Measurements from ENCODE around the gene WWOX. TPM values are rescaled to one million over a fixed set of nuclear protein-coding genes. Genes with fewer than 3 reads are reported as not detected.

The WWOX gene
- total and polyA plus RNA-seq, 2 donors, result 15.3 to 28.4 TPM

DNA sequence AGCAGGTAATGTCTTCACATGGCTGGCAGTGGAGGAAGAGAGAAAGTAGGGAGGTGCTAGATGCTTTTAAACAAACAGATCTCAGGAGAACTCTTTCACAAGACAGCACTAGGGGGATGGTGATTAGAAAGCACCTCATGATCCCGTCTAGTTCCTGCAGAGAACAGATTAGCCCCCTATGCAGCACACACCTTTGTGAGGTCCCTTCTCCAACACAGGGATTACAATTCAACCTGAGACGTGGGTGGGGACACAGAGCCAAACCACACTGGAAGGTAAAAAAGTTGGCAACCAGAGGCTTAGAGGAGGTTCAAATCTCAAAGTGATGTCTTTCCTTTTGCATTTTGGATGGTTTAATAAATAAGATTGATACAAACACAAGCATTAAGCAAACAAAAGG is 394.7 kb downstream of the WWOX start:
- no peak overlapping the region for H3K27ac ChIP-seq (ENCODE audit: low read depth)
- 94% methylated on average over 2 of the region's 2 CpGs for WGBS
- DNase-seq (ENCODE audit: extremely low spot score), result no peak

DNA sequence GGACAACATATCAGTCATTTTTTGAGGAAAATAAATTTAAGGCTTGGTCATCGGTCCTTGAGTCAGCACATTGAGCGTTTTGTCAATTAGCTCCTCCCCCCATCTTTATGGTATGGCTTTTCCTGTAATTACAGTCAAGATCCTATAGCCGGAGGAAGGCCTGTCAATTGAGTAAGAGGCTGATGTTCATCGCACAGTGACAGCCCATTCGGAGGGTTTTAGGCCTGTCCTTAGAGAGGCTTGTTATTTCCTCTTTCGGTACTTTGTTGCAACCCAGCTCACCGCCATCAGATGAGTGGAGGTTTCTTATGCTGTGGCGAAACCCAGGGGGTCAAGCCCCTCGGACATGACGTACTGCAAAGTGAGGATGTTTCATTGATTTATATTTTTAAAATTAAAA is 395.2 kb downstream of the WWOX start:
- WGBS, result 94% methylated on average over 10 of the region's 10 CpGs
- Histone ChIP-seq H3K36me3 (ENCODE audit: insufficient read depth) (no peaks in the 10 kb centered on the region), H3K27ac (ENCODE audit: low read depth) (no peak overlapping the region), H3K4me1 (ENCODE audit: insufficient read depth) (no peaks in the 10 kb centered on the region), H3K4me3 (ENCODE audit: low read depth, low read length) (no peak overlapping the region)
- no peak for DNase-seq (ENCODE audit: extremely low spot score)

More for the DNA sequence above, 394.7 kb downstream of the WWOX start:
- Histone ChIP-seq H3K36me3 (ENCODE audit: insufficient read depth) (no peaks in the 10 kb centered on the region), H3K4me1 (ENCODE audit: insufficient read depth) (no peaks in the 10 kb centered on the region), H3K4me3 (ENCODE audit: low read depth, low read length) (no peak overlapping the region)

DNA sequence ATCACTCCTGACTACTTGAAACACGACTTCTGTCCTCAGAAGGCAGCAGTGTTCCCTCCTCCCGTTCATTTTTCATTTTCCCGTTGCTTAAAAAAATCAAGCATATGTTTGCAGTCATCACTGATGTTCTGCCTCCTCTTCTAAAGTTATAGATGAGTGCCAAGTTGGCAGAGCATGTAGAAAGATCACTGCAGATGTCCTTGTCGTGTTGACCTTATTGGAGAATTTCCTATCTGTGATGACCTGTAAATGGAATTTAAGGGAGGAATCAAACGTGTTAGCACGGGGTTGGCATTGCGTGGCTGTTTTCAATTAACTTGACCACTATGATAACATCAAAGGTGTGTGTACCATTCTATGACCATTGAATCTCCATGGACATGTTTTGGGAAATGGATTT is 396.7 kb downstream of the WWOX start:
- Histone ChIP-seq H3K4me3 (ENCODE audit: low read depth, low read length) (no peak overlapping the region), H3K27ac (ENCODE audit: low read depth) (no peak overlapping the region), H3K36me3 (ENCODE audit: insufficient read depth) (no peaks in the 10 kb centered on the region), H3K4me1 (ENCODE audit: insufficient read depth) (no peaks in the 10 kb centered on the region)
- 93% methylated on average over 7 of the region's 7 CpGs for WGBS
- DNase-seq (ENCODE audit: extremely low spot score), result no peak

DNA sequence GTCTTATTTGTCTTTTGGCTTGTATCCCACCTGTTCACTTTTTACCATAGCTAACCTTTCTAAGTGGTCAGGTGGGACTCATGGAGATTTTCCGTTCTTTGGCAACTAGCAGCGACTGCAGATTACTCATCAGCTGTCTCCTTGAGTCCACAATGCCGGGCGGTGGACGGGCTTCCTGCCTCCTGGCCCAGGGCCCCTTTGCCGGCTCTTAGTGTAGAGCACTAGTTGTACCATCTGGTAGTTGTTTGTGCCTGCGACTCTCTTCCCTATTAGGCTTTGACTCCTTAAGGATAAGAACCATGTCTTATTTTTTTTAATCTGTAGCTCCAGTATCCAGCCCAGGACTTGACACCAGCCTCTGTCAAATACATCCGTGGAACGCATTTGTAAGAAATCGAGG is 399.9 kb downstream of the WWOX start:
- no peak for DNase-seq (ENCODE audit: extremely low spot score)
- Histone ChIP-seq H3K27ac (ENCODE audit: low read depth) (no peak overlapping the region), H3K4me1 (ENCODE audit: insufficient read depth) (no peaks in the 10 kb centered on the region), H3K4me3 (ENCODE audit: low read depth, low read length) (no peak overlapping the region), H3K36me3 (ENCODE audit: insufficient read depth) (no peaks in the 10 kb centered on the region)
- 94% methylated on average over 10 of the region's 10 CpGs for WGBS

DNA sequence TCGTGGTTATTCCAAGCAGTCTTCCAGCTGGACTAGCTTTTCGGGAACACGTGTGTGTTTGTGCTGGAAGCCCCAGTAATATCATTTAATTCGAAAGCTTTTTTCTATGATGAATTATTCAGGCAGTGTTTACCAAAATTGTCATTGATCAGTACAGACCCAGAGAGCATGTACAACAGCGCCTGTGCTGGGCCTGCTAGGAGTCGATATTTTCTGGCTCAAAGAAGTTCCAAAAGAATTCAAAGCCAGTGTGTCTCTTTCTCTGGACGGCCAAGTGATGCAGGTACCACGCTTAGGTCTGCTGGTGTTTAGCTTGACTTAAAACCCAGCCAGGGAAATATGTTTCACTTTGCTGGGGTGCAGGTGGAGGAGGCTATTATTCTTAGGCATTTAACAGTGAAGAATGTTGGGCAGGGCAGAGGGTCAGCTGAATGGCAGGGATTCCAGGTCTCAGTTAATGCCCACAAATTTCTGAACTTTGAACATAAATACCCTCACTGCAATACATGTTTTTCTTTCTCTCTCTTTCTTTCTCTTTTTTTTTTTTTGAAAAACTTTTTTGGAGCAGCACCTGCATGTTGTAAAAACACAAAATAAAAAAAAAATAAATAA is 401.3 kb downstream of the WWOX start:
- Histone ChIP-seq H3K36me3 (ENCODE audit: insufficient read depth) (no peaks in the 10 kb centered on the region), H3K4me1 (ENCODE audit: insufficient read depth) (no peaks in the 10 kb centered on the region), H3K4me3 (ENCODE audit: low read depth, low read length) (no peak overlapping the region), H3K27ac (ENCODE audit: low read depth) (no peak overlapping the region)
- no peak for DNase-seq (ENCODE audit: extremely low spot score)
- 94% methylated on average over 8 of the region's 8 CpGs for WGBS

DNA sequence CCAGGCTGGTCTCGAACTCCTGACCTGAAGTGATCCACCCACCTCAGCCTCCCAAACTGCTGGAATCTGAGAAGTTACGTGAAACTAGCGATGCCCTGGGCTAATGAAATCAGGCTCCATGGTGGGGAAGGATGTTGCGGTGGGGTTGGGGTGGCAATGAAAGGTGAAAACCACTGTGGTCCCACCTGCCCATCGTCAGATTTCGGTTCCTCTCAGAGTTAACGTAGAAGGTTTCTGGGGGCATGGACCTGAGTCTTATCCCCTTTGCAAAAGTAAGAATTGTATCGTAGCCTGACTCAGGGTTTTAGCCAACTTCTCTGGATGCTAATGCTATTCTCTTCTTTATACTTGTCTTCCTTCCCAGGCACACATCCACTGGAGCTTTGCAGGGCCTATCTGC is 402.3 kb downstream of the WWOX start:
- Histone ChIP-seq H3K4me3 (ENCODE audit: low read depth, low read length) (no peak overlapping the region), H3K4me1 (ENCODE audit: insufficient read depth) (no peaks in the 10 kb centered on the region), H3K27ac (ENCODE audit: low read depth) (no peak overlapping the region), H3K36me3 (ENCODE audit: insufficient read depth) (no peaks in the 10 kb centered on the region)
- 97% methylated on average over 8 of the region's 8 CpGs for WGBS
- DNase-seq (ENCODE audit: extremely low spot score), result no peak

DNA sequence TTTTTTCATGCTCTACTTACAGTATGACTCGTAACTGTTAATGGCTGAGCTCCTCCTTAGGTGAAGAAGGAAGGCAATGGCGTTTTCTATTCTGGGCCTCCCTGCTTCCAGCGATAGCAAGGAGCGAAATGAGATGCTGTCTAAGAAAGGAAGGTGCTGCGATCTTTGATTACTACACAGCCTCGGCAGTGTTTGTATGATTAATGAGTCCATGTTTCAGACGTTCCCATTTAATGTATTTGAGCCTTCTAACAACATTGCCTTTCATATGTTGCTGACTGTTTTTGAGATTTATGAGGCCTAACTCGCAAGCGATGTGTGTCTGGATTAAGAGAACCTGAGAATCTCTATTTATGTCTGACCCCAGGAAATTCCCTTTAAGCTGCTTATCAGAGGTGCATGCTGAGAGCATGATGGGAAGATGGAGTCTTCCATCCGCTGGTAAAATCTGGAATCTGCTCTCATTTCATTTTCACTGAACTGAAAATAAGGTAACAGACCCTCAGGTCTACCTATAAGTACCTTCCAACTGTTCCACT is 403.4 kb downstream of the WWOX start:
- no peak for DNase-seq (ENCODE audit: extremely low spot score)
- Histone ChIP-seq H3K27ac (ENCODE audit: low read depth) (no peak overlapping the region), H3K36me3 (ENCODE audit: insufficient read depth) (no peaks in the 10 kb centered on the region), H3K4me1 (ENCODE audit: insufficient read depth) (no peaks in the 10 kb centered on the region), H3K4me3 (ENCODE audit: low read depth, low read length) (no peak overlapping the region)
- 69% methylated on average over 10 of the region's 10 CpGs for WGBS

DNA sequence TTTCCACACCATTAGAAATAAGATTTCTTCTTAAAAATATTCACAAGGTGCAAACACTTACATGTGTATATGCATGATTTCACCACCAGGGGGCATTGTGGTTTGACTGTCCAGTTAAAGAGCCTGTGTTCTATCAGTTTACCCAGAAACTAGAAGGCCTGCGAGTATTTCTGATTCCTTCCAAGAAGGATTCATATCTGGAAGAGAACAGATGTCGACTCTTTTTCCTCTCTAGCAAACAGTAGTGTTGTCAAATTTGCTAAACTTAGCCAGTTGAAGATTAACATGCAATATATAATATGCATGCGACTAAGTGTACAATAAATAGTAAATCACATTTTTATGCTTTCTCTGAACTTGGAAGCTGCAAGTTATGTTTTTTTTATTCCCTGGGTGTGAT is 404.1 kb downstream of the WWOX start:
- Histone ChIP-seq H3K4me1 (ENCODE audit: insufficient read depth) (no peaks in the 10 kb centered on the region), H3K4me3 (ENCODE audit: low read depth, low read length) (no peak overlapping the region), H3K27ac (ENCODE audit: low read depth) (no peak overlapping the region), H3K36me3 (ENCODE audit: insufficient read depth) (no peaks in the 10 kb centered on the region)
- DNase-seq (ENCODE audit: extremely low spot score), result peak; percentile 59
- 22% methylated on average over 3 of the region's 3 CpGs for WGBS

DNA sequence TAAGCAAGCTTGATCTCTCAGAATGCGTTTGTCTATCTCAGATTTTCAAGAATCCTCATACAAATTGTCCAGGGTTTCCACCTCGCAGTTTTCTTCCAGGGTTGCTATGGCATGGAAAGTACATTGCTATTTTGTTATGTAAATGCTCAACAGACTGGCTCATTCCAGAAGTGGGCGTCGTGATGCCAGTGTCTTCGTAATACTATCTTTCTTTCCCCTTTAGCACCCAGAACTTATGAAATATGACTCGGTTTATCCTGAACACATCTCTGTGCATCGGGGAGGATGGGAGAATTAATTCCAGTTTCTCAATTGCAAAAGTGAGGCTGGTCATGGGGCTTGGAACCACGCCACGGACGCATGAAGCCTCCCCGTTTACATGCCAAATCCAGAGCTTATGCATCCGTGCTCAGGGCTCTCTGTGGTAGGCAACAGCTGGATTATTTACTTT is 405.0 kb downstream of the WWOX start:
- WGBS, result 37% methylated on average over 12 of the region's 12 CpGs
- DNase-seq (ENCODE audit: extremely low spot score), result peak; percentile 5
- no peak overlapping the region for H3K4me3 ChIP-seq (ENCODE audit: low read depth, low read length)
- no peak overlapping the region for H3K27ac ChIP-seq (ENCODE audit: low read depth)
- H3K36me3 ChIP-seq (ENCODE audit: insufficient read depth), result no peaks in the 10 kb centered on the region
- no peaks in the 10 kb centered on the region for H3K4me1 ChIP-seq (ENCODE audit: insufficient read depth)

DNA sequence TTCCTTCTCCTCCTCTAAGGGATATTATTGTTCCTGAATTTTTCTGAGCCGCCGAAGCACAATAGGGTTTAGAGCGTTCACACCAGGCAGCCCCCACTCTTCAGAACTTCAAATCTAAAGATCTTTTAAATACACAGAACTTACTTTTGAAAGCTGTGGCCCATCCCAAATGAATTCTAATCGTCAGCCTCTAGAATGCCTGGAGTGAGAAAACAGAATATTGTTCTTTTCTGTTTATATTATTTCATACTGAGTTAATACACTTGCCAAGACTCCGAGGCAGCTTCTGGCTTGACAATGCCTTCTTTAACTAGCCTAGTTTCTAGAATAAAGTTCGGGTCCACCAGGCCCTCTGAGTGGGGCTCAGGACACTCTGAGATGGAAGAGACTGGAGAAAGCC is 405.6 kb downstream of the WWOX start:
- no peak for DNase-seq (ENCODE audit: extremely low spot score)
- whole genome bisulfite sequencing, result 32% methylated on average over 6 of the region's 6 CpGs
- no peaks in the 10 kb centered on the region for H3K36me3 ChIP-seq (ENCODE audit: insufficient read depth)
- no peaks in the 10 kb centered on the region for H3K4me1 ChIP-seq (ENCODE audit: insufficient read depth)
- H3K27ac ChIP-seq (ENCODE audit: low read depth), result peak overlapping the region; percentile 40
- H3K4me3 ChIP-seq (ENCODE audit: low read depth, low read length), result no peak overlapping the region

DNA sequence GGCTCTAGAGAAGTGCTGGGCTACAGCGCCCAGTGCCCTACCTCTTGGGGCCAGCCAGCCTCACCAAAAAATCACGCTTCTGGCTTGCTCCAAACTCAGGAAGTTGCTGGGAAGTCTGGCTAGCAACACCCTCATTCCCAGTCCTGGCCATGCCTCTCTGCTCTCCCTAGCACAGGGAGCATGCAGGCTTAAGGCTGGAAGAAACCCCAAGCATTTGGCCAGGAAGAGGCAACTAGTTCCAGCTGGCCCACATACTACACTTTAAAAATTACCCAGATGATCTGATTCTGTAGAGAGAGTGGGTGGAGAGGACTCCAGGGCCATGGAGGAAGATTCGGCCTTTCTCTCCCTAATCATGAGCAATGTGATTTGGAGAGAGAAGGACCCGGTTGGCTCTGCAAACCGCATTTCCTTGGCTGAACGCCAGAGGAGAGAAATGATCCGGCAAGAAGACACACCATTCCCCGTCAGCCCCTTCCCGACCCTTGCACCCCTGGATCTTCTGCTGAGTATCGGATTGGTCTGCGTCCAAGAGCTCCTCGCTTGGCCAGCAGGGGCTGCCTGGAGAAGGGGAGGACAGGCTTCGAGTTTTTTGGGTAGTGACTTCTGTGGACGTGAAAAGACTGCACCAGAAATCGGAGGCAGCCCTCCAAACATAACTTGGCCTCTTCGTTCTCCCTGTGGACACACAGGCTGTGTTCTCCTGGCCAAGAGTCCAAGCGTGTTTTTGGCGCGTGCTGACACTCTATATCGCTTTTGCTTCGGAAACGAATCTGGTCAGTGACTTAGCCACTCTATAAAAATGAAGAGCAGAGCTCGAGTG is 406.3 kb downstream of the WWOX start:
- Histone ChIP-seq H3K4me1 (ENCODE audit: insufficient read depth) (no peaks in the 10 kb centered on the region), H3K36me3 (ENCODE audit: insufficient read depth) (no peaks in the 10 kb centered on the region), H3K4me3 (ENCODE audit: low read depth, low read length) (peak overlapping the region; percentile 16), H3K27ac (ENCODE audit: low read depth) (no peak overlapping the region)
- DNase-seq (ENCODE audit: extremely low spot score), result peak; percentile 80
- 26% methylated on average over 23 of the region's 23 CpGs for WGBS

DNA sequence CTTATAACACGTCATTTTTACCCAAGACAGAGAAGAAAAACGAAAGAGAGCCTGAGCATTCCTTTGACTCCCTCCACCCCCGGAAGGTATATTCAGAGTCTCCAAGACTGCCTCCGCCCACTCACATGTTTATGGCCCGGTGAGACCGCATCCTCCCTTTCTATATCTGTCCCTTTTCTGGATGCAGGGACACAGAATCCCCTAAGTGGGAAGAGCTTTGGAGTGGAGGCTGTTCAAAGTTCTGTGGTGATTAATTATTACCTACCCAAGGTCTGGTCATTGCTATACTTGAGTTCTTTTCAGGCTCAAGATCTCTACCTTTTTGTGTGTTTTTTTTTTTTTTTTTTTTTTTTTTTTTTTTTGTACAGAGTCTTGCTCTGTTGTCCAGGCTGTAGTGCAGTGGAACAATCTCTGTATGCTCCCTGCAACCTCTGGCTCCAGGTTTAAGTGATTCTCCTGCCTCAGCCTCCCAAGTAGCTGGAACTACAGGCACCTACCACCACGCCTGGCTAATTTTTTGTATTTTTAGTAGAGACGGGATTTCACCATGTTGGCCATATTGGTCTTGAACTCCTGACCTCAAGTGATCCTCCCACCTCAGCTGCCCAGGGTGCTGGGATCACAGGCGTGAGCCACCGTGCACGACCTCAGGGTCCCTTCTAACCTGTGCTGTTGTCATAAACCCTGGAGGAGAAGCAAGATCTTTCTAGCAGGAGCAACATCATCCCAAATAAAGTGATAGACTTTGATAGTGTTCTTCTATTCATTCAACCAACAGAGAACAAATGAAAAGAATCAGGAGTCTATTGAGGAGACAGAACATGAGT is 407.1 kb downstream of the WWOX start:
- Histone ChIP-seq H3K4me3 (ENCODE audit: low read depth, low read length) (peak overlapping the region; percentile 16), H3K4me1 (ENCODE audit: insufficient read depth) (no peaks in the 10 kb centered on the region), H3K36me3 (ENCODE audit: insufficient read depth) (no peaks in the 10 kb centered on the region), H3K27ac (ENCODE audit: low read depth) (no peak overlapping the region)
- 60% methylated on average over 11 of the region's 11 CpGs for WGBS
- no peak for DNase-seq (ENCODE audit: extremely low spot score)

DNA sequence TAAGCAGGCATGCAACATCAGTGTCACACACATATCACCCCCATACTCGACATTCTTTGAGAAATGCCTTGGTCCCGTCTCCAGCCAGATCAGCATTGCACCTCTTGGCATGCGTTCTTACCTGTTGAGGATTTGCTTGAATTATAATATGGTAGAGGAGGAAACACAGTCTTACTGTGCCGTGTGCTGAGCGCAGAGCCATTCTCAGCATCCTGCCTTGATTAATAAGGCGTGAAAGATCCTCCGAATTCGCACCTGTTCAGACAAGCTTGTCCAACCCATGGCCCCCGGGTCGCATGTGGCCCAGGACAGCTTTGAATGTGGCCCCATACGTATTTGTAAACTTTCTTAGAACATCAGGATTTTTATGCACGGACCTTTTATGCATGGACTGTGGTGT is 408.1 kb downstream of the WWOX start:
- DNase-seq (ENCODE audit: extremely low spot score), result no peak
- 97% methylated on average over 12 of the region's 12 CpGs for WGBS

More for the DNA sequence above, 408.1 kb downstream of the WWOX start:
- no peaks in the 10 kb centered on the region for H3K4me1 ChIP-seq (ENCODE audit: insufficient read depth)
- no peak overlapping the region for H3K27ac ChIP-seq (ENCODE audit: low read depth)
- no peak overlapping the region for H3K4me3 ChIP-seq (ENCODE audit: low read depth, low read length)
- H3K36me3 ChIP-seq (ENCODE audit: insufficient read depth), result no peaks in the 10 kb centered on the region

All from urinary bladder (tissue), 4 donors.